H1 (cell line): ENCODE measurements around the gene ODAD3. TPM values are rescaled to one million over a fixed set of nuclear protein-coding genes. Genes with fewer than 3 reads are reported as not detected.

Source experiments
- CTCF ChIA-PET: fragments of 300-600 bp; sonication (Branson Sonifier 250); formaldehyde crosslinking; loops from one replicate; lab custom pipeline; 2021; ENCODE audit not compliant: partially characterized antibody; lab: Charles Lee
- POLR2A ChIA-PET: fragments of 300-600 bp; sonication (Branson Sonifier 250); formaldehyde crosslinking; loops from one replicate; lab custom pipeline; 2021; ENCODE audit warnings: inconsistent platforms; ENCODE audit not compliant: partially characterized antibody; lab: Charles Lee
- DNase-seq, 2 experiments: peaks; one replicate each; pipeline versions ENCODE4 v3.0.0 to v3.0.0-alpha.2; 2010 to 2022; ENCODE audit warnings: low spot score in 2 of 2, low read depth in 1 of 2, mixed read lengths in 1 of 2
- FAIRE-seq: peaks from 2 replicates; lab custom pipeline; 2011; peaks lifted over from hg19 to GRCh38; lab: Jason Lieb, UNC
- H2AFZ ChIP-seq: 2 replicates; pipeline ENCODE4 v1.8.1; 2012; ENCODE audit warnings: low read length, inconsistent platforms
- H2AK5ac ChIP-seq: 2 replicates; pipeline ENCODE4 v1.6.1; 2013; ENCODE audit warnings: low read depth, low read length
- H2BK120ac ChIP-seq: replicated peaks from 2 replicates; pipeline ENCODE3; 2013; ENCODE audit warnings: low read depth, low read length, inconsistent platforms
- H2BK12ac ChIP-seq: 2 replicates; pipeline ENCODE4 v1.6.1; 2013; ENCODE audit warnings: low read depth, low read length
- H2BK15ac ChIP-seq: 2 replicates; pipeline ENCODE4 v1.6.1; 2013; ENCODE audit warnings: low read length
- H2BK20ac ChIP-seq: 2 replicates; pipeline ENCODE4 v1.6.1; 2013; ENCODE audit warnings: low read length
- H2BK5ac ChIP-seq: 2 replicates; pipeline ENCODE4 v1.6.1; 2013; ENCODE audit warnings: low read depth, low read length
- H3K14ac ChIP-seq: 2 replicates; pipeline ENCODE4 v1.6.1; 2013; ENCODE audit warnings: inconsistent platforms; ENCODE audit not compliant: insufficient read length
- H3K18ac ChIP-seq: 2 replicates; pipeline ENCODE4 v1.6.1; 2013; ENCODE audit warnings: low read length; ENCODE audit errors: extremely low read depth
- H3K23ac ChIP-seq: 2 replicates; pipeline ENCODE4 v1.6.1; 2013; ENCODE audit warnings: inconsistent platforms; ENCODE audit not compliant: insufficient read length
- H3K23me2 ChIP-seq: 2 replicates; pipeline ENCODE4 v1.6.1; 2013; ENCODE audit warnings: low read depth, low read length
- H3K27ac ChIP-seq: 2 replicates; pipeline ENCODE4 v1.6.1; 2011; ENCODE audit warnings: low read depth, low read length, inconsistent platforms
- H3K27me3 ChIP-seq, 4 experiments: replicated peaks in 1 of 4; 1 replicate in 1 of 4; 2 replicates in 3 of 4; pipeline versions ENCODE4 v1.6.1 to v1.8.1; 2011 to 2013; ENCODE audit warnings: low read length in 3 of 4, mild to moderate bottlenecking in 3 of 4, inconsistent platforms in 2 of 4, mixed read lengths in 2 of 4, moderate library complexity in 1 of 4; ENCODE audit not compliant: control insufficient read depth in 3 of 4, insufficient read depth in 3 of 4; ENCODE audit errors: extremely low read depth in 1 of 4
- H3K36me3 ChIP-seq, 4 experiments: 2 replicates each; pipeline versions ENCODE4 v1.6.1 to v1.8.1; 2011 to 2013; ENCODE audit warnings: mild to moderate bottlenecking in 4 of 4, low read length in 3 of 4, moderate library complexity in 2 of 4, control low read depth in 1 of 4, inconsistent platforms in 1 of 4; ENCODE audit not compliant: insufficient read depth in 4 of 4, control insufficient read depth in 2 of 4
- H3K4ac ChIP-seq: replicated peaks from 2 replicates; pipeline ENCODE3; 2013; ENCODE audit warnings: low read length, low read depth, mixed read lengths, inconsistent platforms; ENCODE audit not compliant: insufficient read length
- H3K4me1 ChIP-seq, 4 experiments: replicated peaks in 1 of 4; 1 replicate in 1 of 4; 2 replicates in 3 of 4; pipeline versions ENCODE4 v1.6.1 to v1.8.1; 2011 to 2013; ENCODE audit warnings: low read length in 3 of 4, inconsistent platforms in 2 of 4, mixed read lengths in 1 of 4; ENCODE audit not compliant: insufficient read depth in 4 of 4, control insufficient read depth in 3 of 4
- H3K4me2 ChIP-seq, 2 experiments: 2 replicates each; pipeline versions ENCODE4 v1.6.1 to v1.8.1; 2011 to 2013; ENCODE audit warnings: low read depth in 2 of 2, low read length in 2 of 2, control low read depth in 1 of 2, inconsistent platforms in 1 of 2, mild to moderate bottlenecking in 1 of 2; ENCODE audit not compliant: insufficient read depth in 1 of 2
- H3K4me3 ChIP-seq, 4 experiments: fragments of 200-600, 300-600 bp in 1 of 4; sonication (generic), shearing (Covaris generic), sonication (Bioruptor Twin) in 1 of 4; 2 replicates each; pipeline versions ENCODE4 v1.5.1 to v1.8.1; 2011 to 2016; ENCODE audit warnings: low read length in 4 of 4, low read depth in 3 of 4, control low read depth in 2 of 4, inconsistent platforms in 2 of 4, mild to moderate bottlenecking in 2 of 4, mixed read lengths in 1 of 4, moderate library complexity in 1 of 4; ENCODE audit not compliant: insufficient read depth in 2 of 4; ENCODE audit errors: extremely low read depth in 1 of 4
- H3K56ac ChIP-seq: replicated peaks from 2 replicates; pipeline ENCODE3; 2013; ENCODE audit warnings: low read depth, mild to moderate bottlenecking, mixed read lengths, low read length, inconsistent platforms; ENCODE audit not compliant: insufficient read length
- H3K79me1 ChIP-seq: 2 replicates; pipeline ENCODE4 v1.6.1; 2013; ENCODE audit warnings: low read depth, low read length, control low read depth
- H3K79me2 ChIP-seq, 2 experiments: 2 replicates each; pipeline versions ENCODE4 v1.6.1 to v1.8.1; 2012 to 2013; ENCODE audit warnings: low read length in 2 of 2, mild to moderate bottlenecking in 2 of 2, inconsistent platforms in 1 of 2; ENCODE audit not compliant: insufficient read depth in 2 of 2, control insufficient read depth in 1 of 2
- H3K9ac ChIP-seq, 4 experiments: replicated peaks in 1 of 4; 1 replicate in 1 of 4; 2 replicates in 3 of 4; pipeline versions ENCODE4 v1.6.1 to v1.8.1; 2011 to 2013; ENCODE audit warnings: low read depth in 3 of 4, low read length in 3 of 4, control low read depth in 2 of 4, mild to moderate bottlenecking in 2 of 4, moderate library complexity in 2 of 4, inconsistent platforms in 1 of 4; ENCODE audit errors: extremely low read depth in 1 of 4
- H3K9me3 ChIP-seq, 2 experiments: 2 replicates each; pipeline versions ENCODE4 v1.6.1 to v1.8.1; 2012 to 2013; ENCODE audit warnings: mild to moderate bottlenecking in 2 of 2, moderate library complexity in 2 of 2, control low read depth in 1 of 2, inconsistent platforms in 1 of 2, low read depth in 1 of 2, low read length in 1 of 2, mixed read lengths in 1 of 2; ENCODE audit not compliant: insufficient read depth in 2 of 2
- H4K20me1 ChIP-seq, 2 experiments: replicated peaks in 1 of 2; 2 replicates each; pipeline versions ENCODE3 to v1.8.1; 2011 to 2013; ENCODE audit warnings: inconsistent platforms in 2 of 2, low read length in 2 of 2, mild to moderate bottlenecking in 1 of 2; ENCODE audit not compliant: insufficient read depth in 2 of 2, control insufficient read depth in 1 of 2
- H4K5ac ChIP-seq: 2 replicates; pipeline ENCODE4 v1.6.1; 2013; ENCODE audit warnings: low read length, low read depth, mixed read lengths, inconsistent platforms; ENCODE audit not compliant: insufficient read length
- H4K8ac ChIP-seq: 2 replicates; pipeline ENCODE4 v1.8.0; 2013; ENCODE audit warnings: mild to moderate bottlenecking, moderate library complexity, low read length, inconsistent platforms; ENCODE audit not compliant: insufficient read depth; ENCODE audit errors: extremely low read depth
- H4K91ac ChIP-seq: replicated peaks from 2 replicates; pipeline ENCODE3; 2013; ENCODE audit warnings: low read length, mixed read lengths, inconsistent platforms; ENCODE audit not compliant: insufficient read length
- SAP30 ChIP-seq: fragments of 300-600 bp; sonication (generic); IDR thresholded peaks from 2 replicates; pipeline ENCODE4 v1.7.1; 2012; ENCODE audit warnings: low read length, moderate library complexity, mild to moderate bottlenecking, inconsistent platforms; ENCODE audit not compliant: insufficient read depth, insufficient replicate concordance
- WGBS, 2 experiments: shearing (Covaris generic) in 1 of 2; methylation state at CpG; one replicate each; pipeline versions ENCODE4 v1.1.6 to v1.1.7; 2013 to 2015; ENCODE audit warnings: low lambda C conversion rate in 2 of 2, mixed read lengths in 2 of 2, inconsistent platforms in 1 of 2, low coverage in 1 of 2, missing lambda C conversion rate in 1 of 2; ENCODE audit not compliant: insufficient replicate concordance in 2 of 2, insufficient coverage in 1 of 2, insufficient read length in 1 of 2; ENCODE audit errors: extremely low coverage in 1 of 2, missing lambda C conversion rate in 1 of 2; 5-methylcytosine and 5-hydroxymethylcytosine counted together
- polyA plus RNA-seq, 7 experiments: library from polyadenylated mRNA; depleted of rRNA in 3 of 7; stranded (reverse) in 5 of 7; unstranded in 2 of 7; fragments of >200 nt in 5 of 7; fragments of 200-250 nt in 2 of 7; gene quantifications; 1 replicate in 5 of 7; 2 replicates in 1 of 7; 4 replicates in 1 of 7; pipeline versions ENCODE4 v1.2.1 to v1.2.3, GENCODE V29; 2011 to 2013; ENCODE audit warnings: missing spikeins in 2 of 7, mixed read lengths in 2 of 7
- total RNA-seq: library from RNA; stranded (reverse); fragmentation: NEBNext Ultra II Directional; extraction: Animal tissue kit (Norgen Biotek cat#: 25700); gene quantifications from 2 replicates; pipeline ENCODE4 v1.2.1, GENCODE V29; 2021

Gene ODAD3
- total and polyA plus RNA-seq, 2 of the 8 experiments (the other 6 are each of a cell fraction or from before 2014, with no cell fraction given) = 2.1 to 2.2 TPM

DNA sequence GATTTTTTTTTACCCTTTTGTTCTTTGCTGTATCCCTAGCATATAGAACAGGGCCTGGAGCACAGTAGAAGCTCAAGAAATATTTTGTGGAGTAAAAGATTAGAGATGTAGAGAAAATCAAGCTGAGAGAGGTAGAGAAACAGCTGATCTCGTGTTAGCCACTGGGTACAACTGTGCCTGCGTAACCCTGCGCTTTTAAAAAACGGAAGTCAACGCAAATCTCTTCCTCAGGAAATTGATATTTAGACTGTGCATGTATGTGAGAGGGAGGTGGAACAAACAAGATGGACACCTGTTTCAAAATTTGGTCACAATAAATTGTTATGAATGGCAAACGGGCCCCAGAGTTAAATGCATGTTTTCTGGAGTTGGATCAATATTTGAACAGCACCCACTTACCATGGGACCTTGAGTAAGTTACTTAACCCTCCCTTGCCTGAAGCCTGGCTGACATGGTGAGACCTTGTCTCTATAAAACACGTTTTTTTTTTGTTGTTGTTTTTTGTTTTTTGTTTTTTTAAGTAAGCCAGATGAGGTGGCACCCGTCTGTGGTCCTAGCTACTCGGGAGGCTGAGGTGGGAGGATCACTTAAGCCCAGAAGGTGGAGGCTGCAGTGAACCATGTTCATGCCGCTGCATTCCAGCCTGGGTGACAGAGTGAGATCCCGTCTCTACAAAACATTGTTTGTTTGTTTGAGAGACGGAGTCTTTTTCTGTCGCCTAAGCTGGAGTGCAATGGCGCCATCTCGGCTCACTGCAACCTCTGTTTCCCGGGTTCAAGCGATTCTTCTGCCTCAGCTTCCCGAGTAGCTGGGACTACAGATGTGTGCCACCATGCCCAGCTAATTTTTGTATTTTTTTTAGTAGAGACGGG is 47.5 kb downstream of the ODAD3 start:
- H3K9ac ChIP-seq = no peak overlapping the region
- ChIA-PET CTCF (interaction anchor here (0.6 to 16.8 kb wide), 8 partner anchors 9 to 743 kb away, joined by 3 to 197 read pairs (median 4); partner anchors contain the start of genes CCDC159, ODAD3, PRKCSH and RGL3), POLR2A (interaction anchor here (0.9 to 2.9 kb wide), 7 partner anchors 9 to 32 kb away, joined by 3 to 10 read pairs (median 4); partner anchors contain the start of genes RGL3 and SWSAP1)
- DNase-seq (no peak), FAIRE-seq (no peak)
- H3K79me2 ChIP-seq = no peaks in the 10 kb centered on the region
- no peak overlapping the region for H3K56ac ChIP-seq
- H2BK120ac ChIP-seq = no peak overlapping the region
- peaks cover 0 to 3% (median 0%) of the 10 kb centered on the region in 4 experiments; a peak in 2 of 7 replicates for H3K4me1 ChIP-seq
- no peak overlapping the region for H4K5ac ChIP-seq
- H3K27ac ChIP-seq = no peak overlapping the region
- H2BK5ac ChIP-seq = no peak overlapping the region
- WGBS, 2 experiments = 91% methylated on average over 19 of the region's 19 CpGs; no CpG with 5 or more reads in 1 of the 2 experiments
- H3K18ac ChIP-seq = no peak overlapping the region
- no peaks in the 10 kb centered on the region for H4K20me1 ChIP-seq
- no peak overlapping the region for H4K8ac ChIP-seq
- H3K79me1 ChIP-seq = no peaks in the 10 kb centered on the region
- no peak overlapping the region for H2AFZ ChIP-seq
- H2BK20ac ChIP-seq = no peak overlapping the region
- H3K14ac ChIP-seq = no peak overlapping the region
- H3K36me3 ChIP-seq = no peaks in the 10 kb centered on the region
- no peak overlapping the region for H3K4me2 ChIP-seq
- no peak overlapping the region for H2AK5ac ChIP-seq
- peaks cover 0 to 3% of the 10 kb centered on the region in 2 experiments; a peak in 2 of 4 replicates for H3K9me3 ChIP-seq
- H4K91ac ChIP-seq = no peak overlapping the region
- H3K23ac ChIP-seq = no peak overlapping the region
- no peak overlapping the region for H3K4ac ChIP-seq
- no peak overlapping the region for H2BK12ac ChIP-seq
- H2BK15ac ChIP-seq = no peak overlapping the region
- no peak overlapping the region for H3K4me3 ChIP-seq
- H3K27me3 ChIP-seq = no peaks in the 10 kb centered on the region
- H3K23me2 ChIP-seq = peaks cover 7% of the 10 kb centered on the region; the same call in 1 of the 2 replicates
- no peak for TF ChIP-seq SAP30
